IPS DF 6.9 (cell line): ENCODE results near the gene ARHGAP26.

ENCODE experiments used
- DNase-seq: peaks from one replicate; pipeline ENCODE4 v3.0.0-alpha.2; 2013; ENCODE audit warnings: low read depth, low spot score
- H3K27ac ChIP-seq: one replicate; pipeline ENCODE4 v1.5.1; 2013; ENCODE audit warnings: low read length, control low read depth
- H3K27me3 ChIP-seq: 2 replicates; pipeline ENCODE4 v1.6.1; 2013; ENCODE audit warnings: mild to moderate bottlenecking, low read length; ENCODE audit not compliant: control insufficient read depth, insufficient read depth
- H3K36me3 ChIP-seq: 2 replicates; pipeline ENCODE4 v1.6.1; 2013; ENCODE audit warnings: low read length; ENCODE audit not compliant: control insufficient read depth, insufficient read depth
- H3K4me1 ChIP-seq: 2 replicates; pipeline ENCODE4 v1.6.1; 2013; ENCODE audit warnings: low read length; ENCODE audit not compliant: control insufficient read depth, insufficient read depth
- H3K4me3 ChIP-seq: 2 replicates; pipeline ENCODE4 v1.5.1; 2013; ENCODE audit warnings: mild to moderate bottlenecking, low read length
- H3K9me3 ChIP-seq: 2 replicates; pipeline ENCODE4 v1.6.1; 2013; ENCODE audit warnings: low read length, inconsistent platforms; ENCODE audit not compliant: control insufficient read depth, insufficient read depth
- WGBS: extraction: QIAGEN DNeasy Blood & Tissue Kit; methylation state at CpG from one replicate; pipeline ENCODE4 v1.1.7; 2013; ENCODE audit warnings: mixed read lengths, missing lambda C conversion rate; ENCODE audit not compliant: insufficient read length, insufficient coverage; 5-methylcytosine and 5-hydroxymethylcytosine counted together

The ARHGAP26 gene

GRCh38 chr5:143025376-143025775, 255.2 kb downstream of the ARHGAP26 start:
- Histone ChIP-seq H3K4me1 (no peaks in the 10 kb centered on the region), H3K9me3 (no peaks in the 10 kb centered on the region), H3K27ac (no peak overlapping the region), H3K4me3 (no peak overlapping the region), H3K36me3 (no peaks in the 10 kb centered on the region), H3K27me3 (no peaks in the 10 kb centered on the region)
- WGBS: no CpG with 5 or more reads among the region's 4 CpGs
- no peak for DNase-seq

GRCh38 chr5:143025971-143026370, 255.8 kb downstream of the ARHGAP26 start:
- Histone ChIP-seq H3K9me3 (no peaks in the 10 kb centered on the region), H3K4me3 (no peak overlapping the region), H3K36me3 (no peaks in the 10 kb centered on the region), H3K27me3 (no peaks in the 10 kb centered on the region), H3K4me1 (no peaks in the 10 kb centered on the region), H3K27ac (no peak overlapping the region)
- DNase-seq: no peak
- WGBS: no CpG with 5 or more reads among the region's 1 CpG

DNA sequence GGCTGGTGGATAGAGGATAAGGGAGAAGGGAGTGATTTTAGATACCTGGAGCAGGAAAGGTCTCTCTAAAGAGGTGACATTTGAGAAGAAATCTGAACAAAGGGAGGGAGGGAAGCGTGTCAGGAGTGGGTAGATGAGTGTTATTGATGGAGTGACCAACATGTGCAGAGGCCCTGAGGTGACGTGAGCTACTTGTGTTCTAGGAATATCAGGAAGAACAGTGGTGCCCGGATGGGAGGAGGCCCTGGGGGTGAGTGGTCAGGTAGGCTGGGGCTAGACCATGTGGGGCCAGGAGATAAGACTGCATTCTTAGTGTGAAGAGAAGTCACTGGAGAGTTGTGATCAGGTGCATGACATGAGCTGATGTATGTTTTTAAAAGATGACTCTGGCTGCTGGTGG, 256.2 kb downstream of the ARHGAP26 start:
- WGBS: no CpG with 5 or more reads among the region's 3 CpGs
- H3K4me1 ChIP-seq: no peaks in the 10 kb centered on the region
- H3K27ac ChIP-seq: no peak overlapping the region
- DNase-seq: no peak
- no peaks in the 10 kb centered on the region for H3K9me3 ChIP-seq
- H3K27me3 ChIP-seq: no peaks in the 10 kb centered on the region
- no peaks in the 10 kb centered on the region for H3K36me3 ChIP-seq
- no peak overlapping the region for H3K4me3 ChIP-seq

GRCh38 chr5:143029293-143029692, 259.1 kb downstream of the ARHGAP26 start:
- Histone ChIP-seq H3K36me3 (no peaks in the 10 kb centered on the region), H3K27ac (no peak overlapping the region), H3K4me1 (no peaks in the 10 kb centered on the region), H3K27me3 (no peaks in the 10 kb centered on the region), H3K9me3 (no peaks in the 10 kb centered on the region), H3K4me3 (no peak overlapping the region)
- no peak for DNase-seq
- WGBS: no CpG with 5 or more reads among the region's 4 CpGs

- no peak for DNase-seq
- H3K9me3 ChIP-seq: no peaks in the 10 kb centered on the region
- H3K36me3 ChIP-seq: no peaks in the 10 kb centered on the region
- no peak overlapping the region for H3K4me3 ChIP-seq
- H3K27ac ChIP-seq: no peak overlapping the region
- H3K27me3 ChIP-seq: no peaks in the 10 kb centered on the region
- no CpG with 5 or more reads among the region's 2 CpGs for WGBS
- H3K4me1 ChIP-seq: no peaks in the 10 kb centered on the region
Observed at GRCh38 chr5:143030349-143030748, 260.2 kb downstream of the ARHGAP26 start.

GRCh38 chr5:143031781-143032580, 261.8 kb downstream of the ARHGAP26 start:
- no peaks in the 10 kb centered on the region for H3K27me3 ChIP-seq
- H3K4me3 ChIP-seq: no peak overlapping the region
- H3K27ac ChIP-seq: no peak overlapping the region
- H3K36me3 ChIP-seq: no peaks in the 10 kb centered on the region
- no peak for DNase-seq
- H3K9me3 ChIP-seq: no peaks in the 10 kb centered on the region
- WGBS: no CpG with 5 or more reads among the region's 13 CpGs
- H3K4me1 ChIP-seq: no peaks in the 10 kb centered on the region

- Histone ChIP-seq H3K4me1 (no peaks in the 10 kb centered on the region), H3K4me3 (no peak overlapping the region), H3K27ac (no peak overlapping the region), H3K9me3 (no peaks in the 10 kb centered on the region), H3K36me3 (no peaks in the 10 kb centered on the region), H3K27me3 (no peaks in the 10 kb centered on the region)
- WGBS: no CpG with 5 or more reads among the region's 1 CpG
- DNase-seq: no peak
Observed at GRCh38 chr5:143032581-143032836, 262.3 kb downstream of the ARHGAP26 start.

DNA sequence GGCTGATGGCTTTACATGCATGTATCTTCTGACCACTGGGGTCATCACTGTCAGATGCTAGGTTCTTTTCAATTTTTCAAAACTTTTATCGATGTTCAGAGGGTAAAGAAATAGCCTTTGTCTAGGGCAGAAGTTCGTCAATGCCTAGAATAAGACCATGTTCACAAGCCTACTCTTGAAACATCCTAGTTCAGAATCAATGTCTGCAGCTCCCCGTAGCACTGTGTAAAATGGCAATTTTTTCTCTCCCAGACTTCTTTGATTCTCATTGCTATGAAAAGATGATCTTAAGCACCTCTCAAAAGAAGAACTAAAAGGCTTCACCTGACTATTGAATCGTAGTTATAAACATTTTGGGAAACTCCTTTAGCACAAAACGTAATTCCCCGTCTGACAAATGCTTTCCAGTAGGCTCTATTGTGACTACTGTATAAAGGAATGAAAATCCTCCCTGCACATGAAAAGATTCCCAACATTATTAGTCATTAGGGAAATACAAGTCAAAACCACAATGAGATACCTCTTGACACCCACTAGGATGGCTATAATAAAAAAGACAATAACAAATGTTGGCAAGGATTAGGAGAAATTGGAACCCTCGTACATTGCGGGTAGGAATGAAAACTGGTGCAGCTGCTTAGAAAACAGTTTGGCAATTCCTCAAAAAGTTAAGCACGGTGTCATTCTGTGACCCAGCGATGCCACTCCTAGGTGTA, 263.5 kb downstream of the ARHGAP26 start:
- H3K4me1 ChIP-seq: no peaks in the 10 kb centered on the region
- no peaks in the 10 kb centered on the region for H3K9me3 ChIP-seq
- DNase-seq: no peak
- no peaks in the 10 kb centered on the region for H3K36me3 ChIP-seq
- WGBS: no CpG with 5 or more reads among the region's 10 CpGs
- no peak overlapping the region for H3K4me3 ChIP-seq
- H3K27me3 ChIP-seq: no peaks in the 10 kb centered on the region
- no peak overlapping the region for H3K27ac ChIP-seq

- no peak for DNase-seq
- Histone ChIP-seq H3K36me3 (no peaks in the 10 kb centered on the region), H3K27ac (no peak overlapping the region), H3K4me1 (no peaks in the 10 kb centered on the region), H3K4me3 (no peak overlapping the region), H3K9me3 (no peaks in the 10 kb centered on the region), H3K27me3 (no peaks in the 10 kb centered on the region)
- no CpG with 5 or more reads among the region's 4 CpGs for WGBS
Observed at GRCh38 chr5:143036146-143036927, 266.2 kb downstream of the ARHGAP26 start.

- WGBS: no CpG with 5 or more reads among the region's 3 CpGs
Observed at GRCh38 chr5:143037071-143037470, 266.9 kb downstream of the ARHGAP26 start.

More at GRCh38 chr5:143037071-143037470, 266.9 kb downstream of the ARHGAP26 start:
- peak; percentile 81 for DNase-seq
- H3K36me3 ChIP-seq: no peaks in the 10 kb centered on the region
- no peaks in the 10 kb centered on the region for H3K27me3 ChIP-seq
- H3K27ac ChIP-seq: no peak overlapping the region
- H3K4me1 ChIP-seq: no peaks in the 10 kb centered on the region
- H3K4me3 ChIP-seq: no peak overlapping the region
- no peaks in the 10 kb centered on the region for H3K9me3 ChIP-seq
